Stimulated activated CD8-positive, alpha-beta memory T cell treated with anti-CD3 and anti-CD28 coated beads, Interleukin-4, amount 100 ng/mL, for 1 hour (primary cell): ENCODE measurements around the gene HSPA12B.

Experiments used
- DNase-seq, 2 donors: peaks; one replicate each; pipeline ENCODE4 v3.0.0-alpha.2; 2020; ENCODE audit warnings: low read depth in 2 of 2, low spot score in 1 of 2

The HSPA12B gene

DNA sequence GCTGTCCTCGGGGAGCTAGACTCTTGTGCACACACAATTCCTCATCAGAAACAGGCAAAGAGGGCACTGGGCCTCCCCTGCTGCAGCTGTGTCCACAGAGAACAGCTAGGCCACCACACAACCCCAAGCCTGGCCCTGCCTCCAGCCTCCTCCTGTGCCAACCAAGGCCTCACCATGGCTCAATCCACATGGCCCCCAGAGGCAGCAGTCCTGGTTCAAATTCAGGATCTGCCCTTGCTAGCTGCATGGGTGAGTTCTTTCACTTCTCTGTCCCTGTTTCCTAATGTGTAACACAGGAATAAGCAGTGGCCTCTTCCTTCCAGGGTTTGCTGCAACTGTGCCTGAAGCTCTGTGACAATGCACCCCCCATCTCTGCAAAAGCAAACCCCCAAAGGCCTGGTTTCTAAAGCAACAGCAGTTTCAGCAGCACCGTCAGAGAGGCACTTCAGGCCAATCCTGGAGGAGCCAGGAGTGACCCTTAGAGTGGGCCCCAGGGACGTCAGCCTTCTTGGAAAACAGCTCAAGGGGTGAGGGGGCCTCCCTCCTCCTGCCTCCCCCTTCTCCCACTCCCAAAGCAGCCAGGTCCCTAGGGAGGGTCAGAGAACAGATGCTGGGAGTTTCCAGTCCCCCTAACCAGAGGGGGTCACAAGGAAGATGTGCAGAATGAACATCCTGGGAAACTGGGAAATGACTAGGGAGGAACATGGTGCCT lies 32.8 kb downstream of the HSPA12B start:
- no peak for DNase-seq

DNA sequence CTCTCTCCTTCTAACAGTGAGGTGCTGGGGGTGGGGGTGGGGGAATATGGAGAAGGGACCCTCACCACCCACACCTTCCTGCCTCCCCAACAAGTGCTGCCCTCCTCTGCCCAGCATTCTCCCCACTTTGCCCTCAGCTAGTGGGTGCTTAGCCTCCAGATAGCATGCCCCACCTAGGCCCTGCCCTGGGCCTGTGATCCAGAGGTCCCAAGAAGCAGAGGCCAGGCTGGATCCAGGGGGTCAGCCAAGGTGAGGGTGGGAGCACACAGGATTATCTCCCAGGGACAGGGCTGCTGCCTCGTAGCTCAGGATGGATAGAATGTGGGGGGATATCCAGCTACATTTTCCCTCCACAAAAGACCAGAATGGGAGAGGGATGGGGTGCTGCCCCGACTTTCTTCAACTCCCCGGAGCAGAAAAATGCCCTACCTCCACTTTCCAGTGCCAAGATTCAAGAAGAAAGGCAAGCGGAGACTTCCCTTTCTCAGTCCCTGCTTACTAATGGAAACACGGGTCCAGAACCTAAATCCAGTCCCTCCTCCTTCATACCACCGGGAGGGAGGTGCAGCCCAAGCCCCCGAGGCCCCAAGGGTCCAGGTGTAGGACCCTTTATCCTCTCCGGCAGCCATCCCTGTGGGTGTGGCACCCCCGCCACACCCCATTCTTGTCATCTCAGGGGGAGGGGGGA lies 34.1 kb downstream of the HSPA12B start:
- DNase-seq = no peak

DNA sequence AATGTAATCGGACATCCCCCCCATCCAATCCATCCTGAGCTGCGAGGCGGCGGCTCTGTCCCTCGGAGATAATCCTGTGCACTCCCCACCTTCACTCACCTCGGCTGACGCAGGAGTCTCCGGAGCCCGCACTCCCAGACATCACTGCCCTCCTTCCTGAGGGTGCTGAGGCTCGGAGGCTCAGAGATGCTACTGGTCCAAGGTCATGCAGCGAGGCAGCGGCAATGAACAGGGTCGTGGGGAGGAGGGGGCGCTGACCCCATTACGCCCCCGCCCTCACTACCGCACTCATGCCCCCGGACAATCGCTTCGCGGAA lies 34.6 kb downstream of the HSPA12B start:
- no peak for DNase-seq

DNA sequence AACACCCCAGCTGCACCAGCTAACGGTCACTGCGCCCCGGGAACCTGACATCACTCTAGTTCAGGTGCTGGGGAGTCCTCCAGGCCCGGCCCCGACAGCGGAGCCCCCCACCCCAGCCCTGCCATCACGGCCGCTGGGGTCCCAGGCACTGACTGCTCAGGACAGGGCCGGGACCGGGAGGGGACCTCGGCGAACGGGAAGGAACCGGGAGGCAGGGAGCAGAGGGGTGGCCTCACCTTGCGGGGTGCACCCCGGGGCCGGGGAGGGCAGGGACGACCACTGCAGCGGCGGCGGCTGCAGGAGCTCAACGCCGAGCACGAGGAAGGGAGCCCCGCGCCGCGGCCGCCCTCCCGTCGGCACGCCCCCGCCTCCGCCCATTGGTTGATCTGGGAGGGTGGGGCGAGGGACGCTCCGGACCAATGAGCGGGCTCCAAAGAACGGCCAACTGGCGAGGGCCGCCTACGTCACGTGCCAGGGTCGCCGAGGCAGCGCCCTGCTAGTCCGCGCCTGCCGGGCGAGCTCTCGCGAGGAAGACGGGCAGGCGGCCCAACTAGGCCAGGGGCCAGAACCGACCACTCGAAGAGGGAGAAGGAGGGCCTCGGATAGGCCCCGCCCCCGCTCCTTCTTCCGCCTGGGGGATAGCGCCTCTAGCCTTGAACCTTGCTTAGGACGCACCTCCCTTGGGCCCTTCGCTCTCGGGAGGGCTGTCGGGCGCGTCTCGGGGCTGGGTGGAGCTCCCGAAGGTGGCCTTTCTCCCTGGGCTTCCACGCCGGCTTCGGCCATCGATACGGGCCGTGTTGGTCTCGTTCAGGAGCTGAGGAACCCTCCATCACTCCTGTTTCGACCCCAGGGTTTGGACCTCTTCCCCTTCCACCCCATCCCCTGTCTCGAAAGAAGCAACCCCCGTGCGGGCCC lies 35.2 kb downstream of the HSPA12B start, which contains the start of gene ADISSP:
Gene ADISSP (minus strand): TSS at position 327 of the 915 bp plus-strand sequence. CDS start 7,653 bp downstream, outside the sequence.
- peak; percentile 85 to 94 for DNase-seq

DNA sequence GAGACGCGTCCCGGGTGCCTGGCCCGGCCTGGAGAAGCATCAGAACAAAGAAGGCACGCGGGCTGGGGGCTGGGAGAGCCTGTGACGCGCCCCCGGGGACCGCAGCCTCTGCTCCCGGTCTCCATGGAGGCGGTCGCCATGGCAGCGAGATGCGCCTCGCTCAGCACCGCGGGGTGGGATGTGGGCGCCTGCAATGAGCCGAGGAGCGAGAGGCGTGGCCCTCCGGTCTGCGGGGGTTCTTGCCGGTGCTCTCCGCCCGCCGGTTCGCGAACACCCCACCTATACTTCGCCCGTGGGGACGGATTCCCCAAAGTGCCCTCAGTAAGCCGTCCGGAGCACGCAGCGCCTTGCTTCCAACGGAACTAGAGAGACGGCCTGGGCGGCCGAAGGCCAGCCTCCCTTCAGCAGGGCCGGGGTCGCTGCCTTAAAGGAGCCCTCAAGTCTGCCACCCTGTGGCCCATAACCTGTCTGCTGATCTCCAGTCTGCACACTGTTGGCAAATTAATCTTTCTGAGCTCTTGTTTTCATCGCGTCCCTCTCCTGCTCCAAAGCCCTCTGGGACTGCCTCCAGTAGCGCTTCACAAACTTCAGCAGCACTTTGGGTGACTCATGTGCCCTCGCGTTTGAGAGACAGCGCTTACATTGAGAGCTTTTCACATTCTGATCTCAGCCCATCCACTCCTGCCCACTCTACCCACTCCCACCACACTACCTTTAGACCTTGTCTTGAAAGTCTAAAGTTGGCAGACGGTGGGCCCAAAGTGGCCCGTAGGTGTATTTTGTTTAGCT lies 36.1 kb downstream of the HSPA12B start:
- peak; percentile 51 to 69 for DNase-seq

DNA sequence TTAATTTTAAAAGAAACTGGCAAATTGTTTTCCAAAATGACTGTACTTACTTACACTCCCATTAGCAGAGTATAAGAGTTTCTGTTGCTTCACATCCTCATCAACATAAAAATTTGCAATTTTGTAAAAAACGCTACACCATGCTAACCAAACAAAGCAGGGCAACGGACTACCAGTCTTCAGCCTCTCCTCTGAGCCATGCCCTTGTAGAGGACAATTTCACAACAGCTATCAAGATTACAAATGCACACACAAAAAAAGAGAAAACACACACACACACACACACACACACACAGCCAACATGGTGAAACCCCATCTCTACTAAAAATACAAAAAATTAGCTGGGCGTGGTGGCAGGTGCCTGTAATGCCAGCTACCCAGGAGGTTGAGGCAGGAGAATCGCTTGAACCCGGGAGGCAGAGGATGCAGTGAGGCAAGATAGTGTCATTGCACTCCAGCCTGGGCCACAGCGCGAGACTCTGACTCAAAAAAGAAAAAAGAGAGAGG lies 39.1 kb downstream of the HSPA12B start:
- no peak for DNase-seq

DNA sequence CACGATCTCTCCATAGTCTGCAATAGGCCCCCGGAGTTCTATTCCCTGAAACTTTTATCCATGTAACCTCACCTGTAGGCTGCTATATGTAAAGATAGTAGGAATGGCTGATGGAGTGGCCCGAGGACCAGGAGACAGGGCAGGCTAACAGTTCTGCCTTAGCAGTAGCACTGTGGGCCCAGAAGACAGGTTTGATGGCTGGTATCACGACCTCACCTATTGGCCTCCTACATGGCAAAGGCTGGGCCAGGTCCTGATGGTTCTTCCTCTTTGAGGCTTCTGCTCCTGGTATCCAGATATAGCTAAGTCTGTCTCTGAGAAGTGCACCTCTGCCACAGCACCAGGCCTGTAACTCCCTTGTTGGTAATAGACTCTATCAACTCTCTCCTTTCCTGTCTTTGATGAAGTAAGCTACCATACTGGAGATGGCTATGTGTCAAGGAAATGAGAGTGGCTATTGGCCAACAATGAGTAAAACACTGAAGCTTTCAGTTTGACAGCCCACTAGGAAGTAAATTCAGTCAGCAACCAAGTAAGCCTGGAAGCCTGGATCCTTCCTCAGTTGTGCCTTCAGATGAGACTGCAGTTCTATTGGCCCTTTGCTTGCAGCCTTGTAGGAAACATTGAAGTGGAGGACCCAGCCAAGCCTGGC lies 43.1 kb downstream of the HSPA12B start:
- DNase-seq = no peak

DNA sequence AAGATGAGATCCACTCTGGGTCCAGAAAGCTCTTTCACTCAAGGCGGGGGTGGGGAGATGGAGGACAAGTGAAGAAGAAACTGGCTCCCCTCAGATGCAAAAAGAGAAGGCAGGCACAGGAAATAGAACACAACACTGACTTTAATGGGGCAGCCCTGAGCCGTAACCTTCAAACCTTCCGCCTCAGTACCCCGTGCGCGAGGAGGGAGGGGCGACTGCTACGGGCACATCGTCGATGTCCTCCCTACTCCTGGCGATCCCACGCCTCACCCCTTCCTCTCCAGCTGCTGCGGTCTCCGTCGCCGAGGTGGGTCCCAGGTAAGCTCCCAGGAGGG lies 44.9 kb downstream of the HSPA12B start:
- no peak for DNase-seq

DNA sequence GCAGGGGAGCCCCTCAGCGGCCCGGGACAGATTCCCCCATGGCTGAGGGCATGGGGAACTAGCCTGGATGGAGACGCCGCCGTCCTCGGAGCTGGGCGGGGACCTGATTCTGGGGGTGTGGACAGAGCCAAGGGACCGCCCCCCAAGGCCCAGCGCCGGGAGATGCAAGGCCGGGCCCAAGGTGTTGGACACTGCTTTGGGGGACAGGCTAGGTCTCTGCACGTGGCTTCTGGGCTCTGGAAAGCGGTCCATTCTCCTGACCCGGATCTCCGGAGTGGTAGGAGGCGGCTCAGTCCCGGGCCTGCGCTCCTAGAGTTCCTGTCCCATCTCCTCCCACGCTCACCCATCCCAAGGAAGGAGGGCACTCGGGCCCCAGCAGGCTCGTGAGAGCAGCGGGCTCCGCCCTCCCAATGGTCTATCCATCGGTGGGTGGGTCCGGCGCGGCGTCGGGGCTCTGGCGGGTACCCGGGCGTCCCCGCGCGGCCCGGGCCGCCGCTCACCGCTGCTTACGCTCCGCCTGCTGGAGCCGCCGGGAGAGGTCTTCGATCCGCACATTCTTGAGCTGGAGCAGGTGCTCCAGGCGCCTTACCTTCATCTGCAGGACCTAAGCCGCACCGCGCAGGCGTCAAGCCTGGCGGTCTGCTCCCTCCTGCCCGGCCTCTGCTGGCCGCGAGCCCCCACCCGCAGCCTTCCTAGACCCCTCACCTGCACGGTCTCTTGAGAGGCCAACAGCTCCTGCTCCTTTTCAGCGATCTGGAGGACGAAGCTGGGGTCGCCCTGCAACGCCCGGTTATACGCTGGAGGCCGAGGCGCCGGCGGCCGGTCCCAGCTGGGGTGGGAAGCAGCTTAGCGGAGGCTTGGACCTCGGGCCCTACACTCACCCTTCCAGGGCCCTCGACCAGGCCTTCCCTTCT lies 45.5 kb downstream of the HSPA12B start:
- DNase-seq = no peak

DNA sequence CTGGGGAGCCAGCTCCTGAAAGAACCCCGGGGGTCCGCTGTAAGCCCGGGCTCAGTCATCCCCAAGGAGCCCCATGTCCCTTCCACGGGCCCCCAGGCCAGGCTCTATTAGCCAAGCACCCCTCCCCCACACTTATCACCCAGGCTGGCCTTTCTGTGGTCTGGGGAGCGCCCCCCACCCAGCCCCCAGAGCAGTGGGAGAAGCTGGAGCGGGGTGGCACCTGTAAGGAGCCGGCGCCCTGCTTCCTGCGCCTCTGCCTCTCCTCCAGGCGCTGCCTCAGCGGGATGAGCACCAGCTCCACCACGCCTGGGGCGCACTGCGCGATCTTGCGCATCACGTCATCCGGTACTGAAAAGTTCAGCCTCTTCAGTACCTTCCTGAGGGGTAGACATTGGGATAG lies 46.5 kb downstream of the HSPA12B start:
- no peak for DNase-seq

DNA sequence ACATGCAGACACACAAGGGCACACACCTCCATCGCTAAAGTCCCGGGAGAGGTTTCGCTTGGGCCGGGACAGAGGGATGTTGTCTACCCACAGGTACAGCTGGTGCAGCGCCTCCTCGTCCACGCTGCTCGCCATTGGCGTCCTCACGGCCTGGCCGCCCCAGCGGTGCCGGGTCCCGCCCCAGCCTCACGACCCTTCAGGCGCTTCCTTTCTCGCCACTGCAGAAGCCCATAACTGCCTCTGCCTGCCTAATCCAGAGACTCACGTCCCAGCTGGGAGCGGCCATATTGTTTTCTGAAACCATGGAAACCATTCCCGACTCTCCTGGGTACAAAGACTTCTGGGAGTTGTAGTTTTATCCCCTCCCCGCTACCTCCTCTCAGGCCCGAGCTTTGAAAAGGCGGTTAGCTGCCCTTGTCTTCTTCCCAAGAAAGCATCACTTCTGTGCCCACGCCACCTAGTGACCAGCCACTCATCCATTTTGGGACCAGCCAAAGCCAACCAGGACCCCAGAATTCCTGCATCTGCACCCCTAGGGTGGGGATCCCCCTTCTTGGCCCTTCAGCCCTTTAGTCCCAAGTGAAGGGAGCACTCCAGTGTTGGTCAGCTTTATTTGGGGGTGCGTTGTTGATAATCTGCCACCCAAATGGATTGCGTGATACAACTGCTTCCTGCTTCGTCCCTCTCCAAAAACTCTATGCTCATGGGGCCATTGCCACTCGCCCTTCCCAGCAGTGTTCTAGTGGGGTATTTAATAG lies 48.8 kb downstream of the HSPA12B start, which contains the start of gene SPEF1:
Gene SPEF1 (minus strand): TSS at position 296 of the 758 bp plus-strand sequence. CDS start 161 bp downstream, at position 135.
- DNase-seq = no peak

DNA sequence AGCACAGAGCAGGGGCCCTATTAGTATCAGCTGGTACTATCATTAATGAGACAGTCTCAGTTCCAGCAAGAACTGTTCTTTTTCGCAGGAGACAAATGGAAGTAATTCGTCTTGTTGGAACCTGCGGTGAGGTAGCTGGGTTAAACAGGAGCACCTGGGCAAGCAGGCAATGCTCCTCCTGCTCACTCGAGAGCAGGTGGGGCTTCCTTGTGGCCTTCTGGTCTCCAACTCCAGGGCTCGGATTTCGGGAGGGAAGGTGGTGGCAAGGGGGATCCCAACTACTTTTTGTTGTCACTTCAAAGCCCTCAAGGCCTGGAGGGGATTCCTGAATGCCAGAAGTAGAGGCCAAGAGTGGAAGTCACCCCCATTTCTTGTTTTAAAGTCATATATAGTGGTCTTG lies 50.1 kb downstream of the HSPA12B start:
- no peak for DNase-seq

DNA sequence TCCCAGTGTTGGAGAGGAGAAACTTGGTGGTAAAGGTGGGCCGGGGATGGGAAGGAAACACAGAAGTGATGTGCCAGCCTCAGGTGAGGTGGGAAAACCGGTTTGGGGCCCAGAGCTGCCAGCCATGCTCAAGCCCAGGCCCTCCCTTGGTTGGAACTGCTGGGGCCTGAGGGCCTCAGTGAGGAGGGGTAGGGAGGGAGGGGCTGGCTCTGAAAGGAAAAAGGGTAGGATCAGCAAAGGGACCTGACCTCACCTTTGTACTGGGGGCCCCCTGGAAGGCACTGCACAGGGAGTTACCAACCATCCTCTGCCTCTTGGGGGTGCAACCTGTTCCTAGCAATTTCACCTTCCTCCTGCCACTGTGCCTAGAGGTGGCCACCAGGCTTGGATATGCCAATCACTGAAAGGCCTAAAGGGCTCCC lies 50.6 kb downstream of the HSPA12B start:
- DNase-seq = no peak

DNA sequence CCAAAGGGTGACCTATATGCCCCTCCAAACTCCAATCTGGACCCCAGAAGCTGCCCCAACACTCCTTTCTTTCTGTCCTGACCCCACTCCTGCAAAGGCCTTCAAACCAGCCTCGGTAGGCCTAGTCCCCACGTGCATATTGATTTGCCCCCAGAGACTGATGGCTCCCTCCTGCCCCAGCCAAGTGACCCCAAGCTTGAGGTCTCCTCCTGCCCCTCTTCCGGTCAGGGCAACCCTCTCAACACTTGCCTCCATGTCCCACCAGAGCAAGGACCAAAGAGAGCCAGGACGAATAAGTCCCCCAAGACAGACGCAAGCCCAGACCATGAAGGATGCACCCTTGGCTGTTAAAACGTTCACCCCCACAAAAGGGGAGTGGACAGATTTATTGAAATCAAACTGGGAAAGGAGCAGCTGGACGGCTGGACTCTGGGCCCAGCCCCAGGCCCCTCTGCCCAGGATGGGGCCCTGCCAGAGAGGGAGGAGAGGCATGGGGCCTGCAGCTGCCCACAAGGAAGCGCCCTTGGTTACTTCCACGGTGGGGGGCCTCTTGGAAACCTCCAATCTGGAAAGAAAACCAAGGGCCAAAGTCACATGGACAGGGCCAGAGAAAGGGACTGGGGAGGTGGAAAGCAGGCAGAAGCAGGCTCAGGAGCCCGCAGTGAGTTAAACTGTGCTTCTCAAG lies 51.2 kb downstream of the HSPA12B start:
- DNase-seq = no peak

DNA sequence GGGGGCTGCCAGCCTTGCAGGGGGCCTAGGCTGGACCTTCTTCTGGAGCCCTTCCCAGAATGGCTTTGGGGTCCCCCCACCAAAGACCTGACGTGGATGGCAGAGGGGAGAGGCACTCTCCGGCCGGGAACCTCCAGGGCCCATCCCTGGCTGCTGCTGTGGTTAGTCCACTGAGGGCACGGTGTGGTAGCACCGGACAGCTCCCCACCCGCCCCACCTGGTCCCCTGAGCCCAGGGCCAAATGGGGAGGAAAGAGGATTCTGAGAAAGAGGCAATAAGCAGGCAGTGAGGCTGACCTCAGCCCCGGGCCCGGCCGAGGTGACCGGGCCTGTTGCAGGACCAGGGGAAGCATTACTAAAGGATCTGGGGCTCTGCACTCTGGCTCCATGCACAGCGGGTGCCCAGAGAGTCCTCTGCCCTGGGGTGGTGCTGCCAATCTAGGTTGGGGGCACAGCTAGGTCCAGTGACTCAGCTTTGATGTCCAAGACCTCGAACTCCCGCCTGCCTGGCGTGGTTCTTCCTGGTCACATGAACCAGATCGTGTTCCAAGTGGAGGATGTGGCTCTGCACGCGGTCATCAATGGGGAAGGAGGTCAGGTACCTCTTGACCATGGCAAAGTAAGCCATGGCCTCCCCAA lies 51.9 kb downstream of the HSPA12B start:
- DNase-seq = no peak

DNA sequence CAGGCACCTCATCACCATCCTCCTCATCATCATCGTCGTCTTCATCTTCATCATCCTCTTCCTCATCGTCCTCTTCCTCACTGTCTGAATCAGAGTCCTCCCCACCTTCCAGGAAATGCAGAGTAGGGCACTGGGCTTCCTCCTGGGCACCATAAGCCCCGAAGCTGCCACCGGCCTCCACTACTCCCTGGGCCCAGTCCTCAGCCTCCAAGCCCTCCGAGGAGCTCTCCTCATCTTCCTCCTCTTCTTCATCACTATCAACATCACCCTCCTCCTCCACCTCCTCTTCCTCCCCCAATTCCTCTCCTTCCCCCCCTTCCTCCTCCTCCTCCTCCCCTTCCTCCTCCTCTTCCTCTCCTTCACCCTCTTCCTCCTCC lies 52.4 kb downstream of the HSPA12B start:
- DNase-seq = no peak
